H1 (cell line): ENCODE data around the gene SNX19. TPM values are rescaled to one million over a fixed set of nuclear protein-coding genes. Genes with fewer than 3 reads are reported as not detected.
A peak's percentile ranks its signal among the peaks of the same experiment; 100 is the strongest.

Experiments
- CTCF ChIA-PET: fragments of 300-600 bp; sonication (Branson Sonifier 250); formaldehyde crosslinking; loops from one replicate; lab custom pipeline; 2021; ENCODE audit not compliant: partially characterized antibody; lab: Charles Lee
- POLR2A ChIA-PET: fragments of 300-600 bp; sonication (Branson Sonifier 250); formaldehyde crosslinking; loops from one replicate; lab custom pipeline; 2021; ENCODE audit warnings: inconsistent platforms; ENCODE audit not compliant: partially characterized antibody; lab: Charles Lee
- DNase-seq, 2 experiments: peaks; one replicate each; pipeline versions ENCODE4 v3.0.0 to v3.0.0-alpha.2; 2010 to 2022; ENCODE audit warnings: low spot score in 2 of 2, low read depth in 1 of 2, mixed read lengths in 1 of 2
- FAIRE-seq: peaks from 2 replicates; lab custom pipeline; 2011; peaks lifted over from hg19 to GRCh38; lab: Jason Lieb, UNC
- H2AFZ ChIP-seq: 2 replicates; pipeline ENCODE4 v1.8.1; 2012; ENCODE audit warnings: low read length, inconsistent platforms
- H2AK5ac ChIP-seq: 2 replicates; pipeline ENCODE4 v1.6.1; 2013; ENCODE audit warnings: low read depth, low read length
- H2BK120ac ChIP-seq: replicated peaks from 2 replicates; pipeline ENCODE3; 2013; ENCODE audit warnings: low read depth, low read length, inconsistent platforms
- H2BK12ac ChIP-seq: 2 replicates; pipeline ENCODE4 v1.6.1; 2013; ENCODE audit warnings: low read depth, low read length
- H2BK15ac ChIP-seq: 2 replicates; pipeline ENCODE4 v1.6.1; 2013; ENCODE audit warnings: low read length
- H2BK20ac ChIP-seq: 2 replicates; pipeline ENCODE4 v1.6.1; 2013; ENCODE audit warnings: low read length
- H2BK5ac ChIP-seq: 2 replicates; pipeline ENCODE4 v1.6.1; 2013; ENCODE audit warnings: low read depth, low read length
- H3K14ac ChIP-seq: 2 replicates; pipeline ENCODE4 v1.6.1; 2013; ENCODE audit warnings: inconsistent platforms; ENCODE audit not compliant: insufficient read length
- H3K18ac ChIP-seq: 2 replicates; pipeline ENCODE4 v1.6.1; 2013; ENCODE audit warnings: low read length; ENCODE audit errors: extremely low read depth
- H3K23ac ChIP-seq: 2 replicates; pipeline ENCODE4 v1.6.1; 2013; ENCODE audit warnings: inconsistent platforms; ENCODE audit not compliant: insufficient read length
- H3K23me2 ChIP-seq: 2 replicates; pipeline ENCODE4 v1.6.1; 2013; ENCODE audit warnings: low read depth, low read length
- H3K27ac ChIP-seq: 2 replicates; pipeline ENCODE4 v1.6.1; 2011; ENCODE audit warnings: low read depth, low read length, inconsistent platforms
- H3K27me3 ChIP-seq, 4 experiments: replicated peaks in 1 of 4; 1 replicate in 1 of 4; 2 replicates in 3 of 4; pipeline versions ENCODE4 v1.6.1 to v1.8.1; 2011 to 2013; ENCODE audit warnings: low read length in 3 of 4, mild to moderate bottlenecking in 3 of 4, inconsistent platforms in 2 of 4, mixed read lengths in 2 of 4, moderate library complexity in 1 of 4; ENCODE audit not compliant: control insufficient read depth in 3 of 4, insufficient read depth in 3 of 4; ENCODE audit errors: extremely low read depth in 1 of 4
- H3K36me3 ChIP-seq, 4 experiments: 2 replicates each; pipeline versions ENCODE4 v1.6.1 to v1.8.1; 2011 to 2013; ENCODE audit warnings: mild to moderate bottlenecking in 4 of 4, low read length in 3 of 4, moderate library complexity in 2 of 4, control low read depth in 1 of 4, inconsistent platforms in 1 of 4; ENCODE audit not compliant: insufficient read depth in 4 of 4, control insufficient read depth in 2 of 4
- H3K4ac ChIP-seq: replicated peaks from 2 replicates; pipeline ENCODE3; 2013; ENCODE audit warnings: low read length, low read depth, mixed read lengths, inconsistent platforms; ENCODE audit not compliant: insufficient read length
- H3K4me1 ChIP-seq, 4 experiments: replicated peaks in 1 of 4; 1 replicate in 1 of 4; 2 replicates in 3 of 4; pipeline versions ENCODE4 v1.6.1 to v1.8.1; 2011 to 2013; ENCODE audit warnings: low read length in 3 of 4, inconsistent platforms in 2 of 4, mixed read lengths in 1 of 4; ENCODE audit not compliant: insufficient read depth in 4 of 4, control insufficient read depth in 3 of 4
- H3K4me2 ChIP-seq, 2 experiments: 2 replicates each; pipeline versions ENCODE4 v1.6.1 to v1.8.1; 2011 to 2013; ENCODE audit warnings: low read depth in 2 of 2, low read length in 2 of 2, control low read depth in 1 of 2, inconsistent platforms in 1 of 2, mild to moderate bottlenecking in 1 of 2; ENCODE audit not compliant: insufficient read depth in 1 of 2
- H3K4me3 ChIP-seq, 4 experiments: fragments of 200-600, 300-600 bp in 1 of 4; sonication (generic), shearing (Covaris generic), sonication (Bioruptor Twin) in 1 of 4; 2 replicates each; pipeline versions ENCODE4 v1.5.1 to v1.8.1; 2011 to 2016; ENCODE audit warnings: low read length in 4 of 4, low read depth in 3 of 4, control low read depth in 2 of 4, inconsistent platforms in 2 of 4, mild to moderate bottlenecking in 2 of 4, mixed read lengths in 1 of 4, moderate library complexity in 1 of 4; ENCODE audit not compliant: insufficient read depth in 2 of 4; ENCODE audit errors: extremely low read depth in 1 of 4
- H3K56ac ChIP-seq: replicated peaks from 2 replicates; pipeline ENCODE3; 2013; ENCODE audit warnings: low read depth, mild to moderate bottlenecking, mixed read lengths, low read length, inconsistent platforms; ENCODE audit not compliant: insufficient read length
- H3K79me1 ChIP-seq: 2 replicates; pipeline ENCODE4 v1.6.1; 2013; ENCODE audit warnings: low read depth, low read length, control low read depth
- H3K79me2 ChIP-seq, 2 experiments: 2 replicates each; pipeline versions ENCODE4 v1.6.1 to v1.8.1; 2012 to 2013; ENCODE audit warnings: low read length in 2 of 2, mild to moderate bottlenecking in 2 of 2, inconsistent platforms in 1 of 2; ENCODE audit not compliant: insufficient read depth in 2 of 2, control insufficient read depth in 1 of 2
- H3K9ac ChIP-seq, 4 experiments: replicated peaks in 1 of 4; 1 replicate in 1 of 4; 2 replicates in 3 of 4; pipeline versions ENCODE4 v1.6.1 to v1.8.1; 2011 to 2013; ENCODE audit warnings: low read depth in 3 of 4, low read length in 3 of 4, control low read depth in 2 of 4, mild to moderate bottlenecking in 2 of 4, moderate library complexity in 2 of 4, inconsistent platforms in 1 of 4; ENCODE audit errors: extremely low read depth in 1 of 4
- H3K9me3 ChIP-seq, 2 experiments: 2 replicates each; pipeline versions ENCODE4 v1.6.1 to v1.8.1; 2012 to 2013; ENCODE audit warnings: mild to moderate bottlenecking in 2 of 2, moderate library complexity in 2 of 2, control low read depth in 1 of 2, inconsistent platforms in 1 of 2, low read depth in 1 of 2, low read length in 1 of 2, mixed read lengths in 1 of 2; ENCODE audit not compliant: insufficient read depth in 2 of 2
- H4K20me1 ChIP-seq, 2 experiments: replicated peaks in 1 of 2; 2 replicates each; pipeline versions ENCODE3 to v1.8.1; 2011 to 2013; ENCODE audit warnings: inconsistent platforms in 2 of 2, low read length in 2 of 2, mild to moderate bottlenecking in 1 of 2; ENCODE audit not compliant: insufficient read depth in 2 of 2, control insufficient read depth in 1 of 2
- H4K5ac ChIP-seq: 2 replicates; pipeline ENCODE4 v1.6.1; 2013; ENCODE audit warnings: low read length, low read depth, mixed read lengths, inconsistent platforms; ENCODE audit not compliant: insufficient read length
- H4K8ac ChIP-seq: 2 replicates; pipeline ENCODE4 v1.8.0; 2013; ENCODE audit warnings: mild to moderate bottlenecking, moderate library complexity, low read length, inconsistent platforms; ENCODE audit not compliant: insufficient read depth; ENCODE audit errors: extremely low read depth
- H4K91ac ChIP-seq: replicated peaks from 2 replicates; pipeline ENCODE3; 2013; ENCODE audit warnings: low read length, mixed read lengths, inconsistent platforms; ENCODE audit not compliant: insufficient read length
- BACH1 ChIP-seq: IDR thresholded peaks from 2 replicates; pipeline ENCODE4 v1.6.1; 2012; ENCODE audit warnings: low read length, improper control_type of control experiment
- CBX5 ChIP-seq: fragments of 300-800, 300-1000 bp; sonication (generic); IDR thresholded peaks from 2 replicates; pipeline ENCODE4 v1.7.1; 2016; ENCODE audit warnings: antibody characterized with exemption, low read length, low read depth
- CEBPB ChIP-seq: IDR thresholded peaks from 2 replicates; pipeline ENCODE4 v1.6.1; 2012; ENCODE audit warnings: low read depth, low read length
- CREB1 ChIP-seq: IDR thresholded peaks from 2 replicates; pipeline ENCODE4 v1.6.1; 2012; ENCODE audit warnings: inconsistent platforms
- E2F6 ChIP-seq: IDR thresholded peaks from 2 replicates; pipeline ENCODE4 v1.6.1; 2012; ENCODE audit warnings: inconsistent platforms
- GTF2F1 ChIP-seq: IDR thresholded peaks from 2 replicates; pipeline ENCODE4 v1.6.1; 2012; ENCODE audit warnings: low read depth, low read length, improper control_type of control experiment, borderline replicate concordance
- MAX ChIP-seq: IDR thresholded peaks from 2 replicates; pipeline ENCODE4 v1.6.1; 2012; ENCODE audit warnings: inconsistent platforms
- POLR2A ChIP-seq, 2 experiments: IDR thresholded peaks; 1 replicate in 1 of 2; 2 replicates in 1 of 2; pipeline ENCODE4 v1.6.1; 2011; ENCODE audit warnings: low read depth in 2 of 2, low read length in 2 of 2, mild to moderate bottlenecking in 2 of 2; ENCODE audit errors: control extremely low read depth in 1 of 2
- RFX5 ChIP-seq: IDR thresholded peaks from 2 replicates; pipeline ENCODE4 v1.6.1; 2011; ENCODE audit warnings: low read depth, low read length, improper control_type of control experiment, borderline replicate concordance
- RNF2 ChIP-seq: fragments of 200-900, 300-1000 bp; sonication (generic); IDR thresholded peaks from 2 replicates; pipeline ENCODE4 v1.7.1; 2016; ENCODE audit warnings: borderline replicate concordance, low read depth, mild to moderate bottlenecking, antibody characterized with exemption, low read length; ENCODE audit not compliant: poor library complexity, severe bottlenecking; ENCODE audit errors: missing control alignments
- SIX5 ChIP-seq: IDR thresholded peaks from 2 replicates; pipeline ENCODE4 v1.6.1; 2011; ENCODE audit warnings: mild to moderate bottlenecking, low read depth, low read length
- SRF ChIP-seq: IDR thresholded peaks from 2 replicates; pipeline ENCODE4 v1.6.1; 2011; ENCODE audit warnings: mild to moderate bottlenecking, low read depth, low read length, moderate library complexity
- TAF1 ChIP-seq: IDR thresholded peaks from 2 replicates; pipeline ENCODE4 v1.6.1; 2011; ENCODE audit warnings: mild to moderate bottlenecking, low read depth, low read length
- TAF7 ChIP-seq: optimal IDR thresholded peaks from 2 replicates; pipeline ENCODE3; 2011; ENCODE audit warnings: low read depth, mild to moderate bottlenecking, inconsistent platforms, low read length, moderate library complexity, borderline replicate concordance
- WGBS, 2 experiments: shearing (Covaris generic) in 1 of 2; methylation state at CpG; one replicate each; pipeline versions ENCODE4 v1.1.6 to v1.1.7; 2013 to 2015; ENCODE audit warnings: low lambda C conversion rate in 2 of 2, mixed read lengths in 2 of 2, inconsistent platforms in 1 of 2, low coverage in 1 of 2, missing lambda C conversion rate in 1 of 2; ENCODE audit not compliant: insufficient replicate concordance in 2 of 2, insufficient coverage in 1 of 2, insufficient read length in 1 of 2; ENCODE audit errors: extremely low coverage in 1 of 2, missing lambda C conversion rate in 1 of 2; 5-methylcytosine and 5-hydroxymethylcytosine counted together
- polyA plus RNA-seq, 7 experiments: library from polyadenylated mRNA; depleted of rRNA in 3 of 7; stranded (reverse) in 5 of 7; unstranded in 2 of 7; fragments of >200 nt in 5 of 7; fragments of 200-250 nt in 2 of 7; gene quantifications; 1 replicate in 5 of 7; 2 replicates in 1 of 7; 4 replicates in 1 of 7; pipeline versions ENCODE4 v1.2.1 to v1.2.3, GENCODE V29; 2011 to 2013; ENCODE audit warnings: missing spikeins in 2 of 7, mixed read lengths in 2 of 7
- total RNA-seq: library from RNA; stranded (reverse); fragmentation: NEBNext Ultra II Directional; extraction: Animal tissue kit (Norgen Biotek cat#: 25700); gene quantifications from 2 replicates; pipeline ENCODE4 v1.2.1, GENCODE V29; 2021

SNX19 gene
- total and polyA plus RNA-seq, 2 of the 8 experiments (the other 6 are each of a cell fraction or from before 2014, with no cell fraction given): 15.0 to 25.2 TPM

GRCh38 chr11:130861283-130861682 is 55.0 kb downstream of the SNX19 start:
- ChIA-PET CTCF (interaction anchor here (0.6 to 17.8 kb wide), 33 partner anchors 9 to 649 kb away, joined by 3 to 521 read pairs (median 7); partner anchors contain the start of genes ADAMTS15 and ADAMTS8), POLR2A (interaction anchor here (1.3 kb wide), 1 partner anchor 430 kb away, joined by 5 read pairs; no protein-coding TSS in a partner anchor)
- 0 out of 2 replicates have a peak overlapping the region, but pooled peaks have one; percentile 7 for H2BK5ac ChIP-seq
- peak overlapping the region; percentile 78; the same call in 1 of the 2 replicates for H2AFZ ChIP-seq
- no peak overlapping the region for H4K8ac ChIP-seq
- H2BK120ac ChIP-seq: no peak overlapping the region
- H3K23me2 ChIP-seq: no peaks in the 10 kb centered on the region
- DNase-seq: no peak
- no peak overlapping the region for H3K18ac ChIP-seq
- H2AK5ac ChIP-seq: no peak overlapping the region
- no peaks in the 10 kb centered on the region for H3K79me2 ChIP-seq
- H4K20me1 ChIP-seq: no peaks in the 10 kb centered on the region
- WGBS, 2 experiments: 83% methylated on average over 5 of the region's 14 CpGs; no CpG with 5 or more reads in 1 of the 2 experiments
- no peak overlapping the region for H3K56ac ChIP-seq
- peaks cover 0 to 7% (median 2%) of the 10 kb centered on the region in 4 experiments; a peak in 4 of 7 replicates for H3K4me1 ChIP-seq
- H2BK15ac ChIP-seq: no peak overlapping the region
- H3K27ac ChIP-seq: no peak overlapping the region
- no peak overlapping the region for H3K23ac ChIP-seq
- H3K36me3 ChIP-seq: no peaks in the 10 kb centered on the region
- no peak overlapping the region for H3K4ac ChIP-seq
- H4K91ac ChIP-seq: peak overlapping the region; percentile 37
- peaks cover 0 to 9% (median 2%) of the 10 kb centered on the region in 4 experiments; a peak in 3 of 7 replicates for H3K27me3 ChIP-seq
- no peak overlapping the region for H3K4me3 ChIP-seq
- H3K79me1 ChIP-seq: no peaks in the 10 kb centered on the region
- no peak overlapping the region for H3K14ac ChIP-seq
- H3K9me3 ChIP-seq: no peaks in the 10 kb centered on the region
- H2BK12ac ChIP-seq: no peak overlapping the region
- H4K5ac ChIP-seq: no peak overlapping the region
- no peak overlapping the region for H3K4me2 ChIP-seq
- no peak for FAIRE-seq
- H2BK20ac ChIP-seq: no peak overlapping the region
- no peak overlapping the region for H3K9ac ChIP-seq
- no peak for TF ChIP-seq SIX5
- no peak for TF ChIP-seq CEBPB
- TF ChIP-seq MAX: no peak
- TF ChIP-seq SRF: no peak
- TF ChIP-seq TAF1: no peak
- no peak for TF ChIP-seq POLR2A (IDR thresholded peaks at IDR 0.05; ENCODE audit: control extremely low read depth in 1 of 2, low read depth in 2 of 2, low read length in 2 of 2)
- TF ChIP-seq BACH1: no peak
- no peak for TF ChIP-seq E2F6
- no peak for TF ChIP-seq TAF7
- no peak for TF ChIP-seq CREB1
- no peak for TF ChIP-seq GTF2F1
- TF ChIP-seq CBX5: no peak
- TF ChIP-seq RNF2: no peak
- TF ChIP-seq RFX5: no peak
